H1 (cell line): ENCODE measurements around the gene NID1. TPM values are rescaled to one million over a fixed set of nuclear protein-coding genes. Genes with fewer than 3 reads are reported as not detected.

Experiments used
- CTCF ChIA-PET: fragments of 300-600 bp; sonication (Branson Sonifier 250); formaldehyde crosslinking; loops from one replicate; lab custom pipeline; 2021; ENCODE audit not compliant: partially characterized antibody; lab: Charles Lee
- POLR2A ChIA-PET: fragments of 300-600 bp; sonication (Branson Sonifier 250); formaldehyde crosslinking; loops from one replicate; lab custom pipeline; 2021; ENCODE audit warnings: inconsistent platforms; ENCODE audit not compliant: partially characterized antibody; lab: Charles Lee
- DNase-seq, 2 experiments: peaks; one replicate each; pipeline versions ENCODE4 v3.0.0 to v3.0.0-alpha.2; 2010 to 2022; ENCODE audit warnings: low spot score in 2 of 2, low read depth in 1 of 2, mixed read lengths in 1 of 2
- FAIRE-seq: peaks from 2 replicates; lab custom pipeline; 2011; peaks lifted over from hg19 to GRCh38; lab: Jason Lieb, UNC
- H2AFZ ChIP-seq: 2 replicates; pipeline ENCODE4 v1.8.1; 2012; ENCODE audit warnings: low read length, inconsistent platforms
- H2AK5ac ChIP-seq: 2 replicates; pipeline ENCODE4 v1.6.1; 2013; ENCODE audit warnings: low read depth, low read length
- H2BK120ac ChIP-seq: replicated peaks from 2 replicates; pipeline ENCODE3; 2013; ENCODE audit warnings: low read depth, low read length, inconsistent platforms
- H2BK12ac ChIP-seq: 2 replicates; pipeline ENCODE4 v1.6.1; 2013; ENCODE audit warnings: low read depth, low read length
- H2BK15ac ChIP-seq: 2 replicates; pipeline ENCODE4 v1.6.1; 2013; ENCODE audit warnings: low read length
- H2BK20ac ChIP-seq: 2 replicates; pipeline ENCODE4 v1.6.1; 2013; ENCODE audit warnings: low read length
- H2BK5ac ChIP-seq: 2 replicates; pipeline ENCODE4 v1.6.1; 2013; ENCODE audit warnings: low read depth, low read length
- H3K14ac ChIP-seq: 2 replicates; pipeline ENCODE4 v1.6.1; 2013; ENCODE audit warnings: inconsistent platforms; ENCODE audit not compliant: insufficient read length
- H3K18ac ChIP-seq: 2 replicates; pipeline ENCODE4 v1.6.1; 2013; ENCODE audit warnings: low read length; ENCODE audit errors: extremely low read depth
- H3K23ac ChIP-seq: 2 replicates; pipeline ENCODE4 v1.6.1; 2013; ENCODE audit warnings: inconsistent platforms; ENCODE audit not compliant: insufficient read length
- H3K23me2 ChIP-seq: 2 replicates; pipeline ENCODE4 v1.6.1; 2013; ENCODE audit warnings: low read depth, low read length
- H3K27ac ChIP-seq: 2 replicates; pipeline ENCODE4 v1.6.1; 2011; ENCODE audit warnings: low read depth, low read length, inconsistent platforms
- H3K27me3 ChIP-seq, 4 experiments: replicated peaks in 1 of 4; 1 replicate in 1 of 4; 2 replicates in 3 of 4; pipeline versions ENCODE4 v1.6.1 to v1.8.1; 2011 to 2013; ENCODE audit warnings: low read length in 3 of 4, mild to moderate bottlenecking in 3 of 4, inconsistent platforms in 2 of 4, mixed read lengths in 2 of 4, moderate library complexity in 1 of 4; ENCODE audit not compliant: control insufficient read depth in 3 of 4, insufficient read depth in 3 of 4; ENCODE audit errors: extremely low read depth in 1 of 4
- H3K36me3 ChIP-seq, 4 experiments: 2 replicates each; pipeline versions ENCODE4 v1.6.1 to v1.8.1; 2011 to 2013; ENCODE audit warnings: mild to moderate bottlenecking in 4 of 4, low read length in 3 of 4, moderate library complexity in 2 of 4, control low read depth in 1 of 4, inconsistent platforms in 1 of 4; ENCODE audit not compliant: insufficient read depth in 4 of 4, control insufficient read depth in 2 of 4
- H3K4ac ChIP-seq: replicated peaks from 2 replicates; pipeline ENCODE3; 2013; ENCODE audit warnings: low read length, low read depth, mixed read lengths, inconsistent platforms; ENCODE audit not compliant: insufficient read length
- H3K4me1 ChIP-seq, 4 experiments: replicated peaks in 1 of 4; 1 replicate in 1 of 4; 2 replicates in 3 of 4; pipeline versions ENCODE4 v1.6.1 to v1.8.1; 2011 to 2013; ENCODE audit warnings: low read length in 3 of 4, inconsistent platforms in 2 of 4, mixed read lengths in 1 of 4; ENCODE audit not compliant: insufficient read depth in 4 of 4, control insufficient read depth in 3 of 4
- H3K4me2 ChIP-seq, 2 experiments: 2 replicates each; pipeline versions ENCODE4 v1.6.1 to v1.8.1; 2011 to 2013; ENCODE audit warnings: low read depth in 2 of 2, low read length in 2 of 2, control low read depth in 1 of 2, inconsistent platforms in 1 of 2, mild to moderate bottlenecking in 1 of 2; ENCODE audit not compliant: insufficient read depth in 1 of 2
- H3K4me3 ChIP-seq, 4 experiments: fragments of 200-600, 300-600 bp in 1 of 4; sonication (generic), shearing (Covaris generic), sonication (Bioruptor Twin) in 1 of 4; 2 replicates each; pipeline versions ENCODE4 v1.5.1 to v1.8.1; 2011 to 2016; ENCODE audit warnings: low read length in 4 of 4, low read depth in 3 of 4, control low read depth in 2 of 4, inconsistent platforms in 2 of 4, mild to moderate bottlenecking in 2 of 4, mixed read lengths in 1 of 4, moderate library complexity in 1 of 4; ENCODE audit not compliant: insufficient read depth in 2 of 4; ENCODE audit errors: extremely low read depth in 1 of 4
- H3K56ac ChIP-seq: replicated peaks from 2 replicates; pipeline ENCODE3; 2013; ENCODE audit warnings: low read depth, mild to moderate bottlenecking, mixed read lengths, low read length, inconsistent platforms; ENCODE audit not compliant: insufficient read length
- H3K79me1 ChIP-seq: 2 replicates; pipeline ENCODE4 v1.6.1; 2013; ENCODE audit warnings: low read depth, low read length, control low read depth
- H3K79me2 ChIP-seq, 2 experiments: 2 replicates each; pipeline versions ENCODE4 v1.6.1 to v1.8.1; 2012 to 2013; ENCODE audit warnings: low read length in 2 of 2, mild to moderate bottlenecking in 2 of 2, inconsistent platforms in 1 of 2; ENCODE audit not compliant: insufficient read depth in 2 of 2, control insufficient read depth in 1 of 2
- H3K9ac ChIP-seq, 4 experiments: replicated peaks in 1 of 4; 1 replicate in 1 of 4; 2 replicates in 3 of 4; pipeline versions ENCODE4 v1.6.1 to v1.8.1; 2011 to 2013; ENCODE audit warnings: low read depth in 3 of 4, low read length in 3 of 4, control low read depth in 2 of 4, mild to moderate bottlenecking in 2 of 4, moderate library complexity in 2 of 4, inconsistent platforms in 1 of 4; ENCODE audit errors: extremely low read depth in 1 of 4
- H3K9me3 ChIP-seq, 2 experiments: 2 replicates each; pipeline versions ENCODE4 v1.6.1 to v1.8.1; 2012 to 2013; ENCODE audit warnings: mild to moderate bottlenecking in 2 of 2, moderate library complexity in 2 of 2, control low read depth in 1 of 2, inconsistent platforms in 1 of 2, low read depth in 1 of 2, low read length in 1 of 2, mixed read lengths in 1 of 2; ENCODE audit not compliant: insufficient read depth in 2 of 2
- H4K20me1 ChIP-seq, 2 experiments: replicated peaks in 1 of 2; 2 replicates each; pipeline versions ENCODE3 to v1.8.1; 2011 to 2013; ENCODE audit warnings: inconsistent platforms in 2 of 2, low read length in 2 of 2, mild to moderate bottlenecking in 1 of 2; ENCODE audit not compliant: insufficient read depth in 2 of 2, control insufficient read depth in 1 of 2
- H4K5ac ChIP-seq: 2 replicates; pipeline ENCODE4 v1.6.1; 2013; ENCODE audit warnings: low read length, low read depth, mixed read lengths, inconsistent platforms; ENCODE audit not compliant: insufficient read length
- H4K8ac ChIP-seq: 2 replicates; pipeline ENCODE4 v1.8.0; 2013; ENCODE audit warnings: mild to moderate bottlenecking, moderate library complexity, low read length, inconsistent platforms; ENCODE audit not compliant: insufficient read depth; ENCODE audit errors: extremely low read depth
- H4K91ac ChIP-seq: replicated peaks from 2 replicates; pipeline ENCODE3; 2013; ENCODE audit warnings: low read length, mixed read lengths, inconsistent platforms; ENCODE audit not compliant: insufficient read length
- CHD2 ChIP-seq: IDR thresholded peaks from 2 replicates; pipeline ENCODE4 v1.6.1; 2012; ENCODE audit warnings: low read length, improper control_type of control experiment
- E2F6 ChIP-seq: IDR thresholded peaks from 2 replicates; pipeline ENCODE4 v1.6.1; 2012; ENCODE audit warnings: inconsistent platforms
- FOSL1 ChIP-seq: IDR thresholded peaks from 2 replicates; pipeline ENCODE4 v1.6.1; 2011; ENCODE audit warnings: mild to moderate bottlenecking, low read depth, low read length, moderate library complexity; ENCODE audit not compliant: insufficient read depth
- GABPA ChIP-seq: IDR thresholded peaks from 2 replicates; pipeline ENCODE4 v1.6.1; 2011; ENCODE audit warnings: mild to moderate bottlenecking, low read length, moderate library complexity, borderline replicate concordance; ENCODE audit not compliant: insufficient read depth
- HDAC6 ChIP-seq: IDR thresholded peaks from one replicate; pipeline ENCODE4 v1.7.1; 2012; ENCODE audit warnings: low read depth, mild to moderate bottlenecking, inconsistent platforms, low read length, moderate library complexity
- JUN ChIP-seq: IDR thresholded peaks from 2 replicates; pipeline ENCODE4 v1.6.1; 2011; ENCODE audit warnings: low read depth, mild to moderate bottlenecking, improper control_type of control experiment, low read length
- KDM1A ChIP-seq: fragments of 200-600, 300-600 bp; sonication (generic); IDR thresholded peaks from 2 replicates; pipeline ENCODE4 v1.7.1; 2016; ENCODE audit warnings: mild to moderate bottlenecking, low read length, borderline replicate concordance
- KDM4A ChIP-seq: IDR thresholded peaks from one replicate; pipeline ENCODE4 v1.7.1; 2012; ENCODE audit warnings: low read depth, mild to moderate bottlenecking, moderate library complexity, low read length, inconsistent platforms; ENCODE audit not compliant: severe bottlenecking
- SIRT6 ChIP-seq: IDR thresholded peaks from one replicate; pipeline ENCODE4 v1.7.1; 2012; ENCODE audit warnings: low read length, inconsistent platforms
- SP2 ChIP-seq: IDR thresholded peaks from 2 replicates; pipeline ENCODE4 v1.6.1; 2012; ENCODE audit warnings: mild to moderate bottlenecking, low read length, inconsistent platforms
- SRF ChIP-seq: IDR thresholded peaks from 2 replicates; pipeline ENCODE4 v1.6.1; 2011; ENCODE audit warnings: mild to moderate bottlenecking, low read depth, low read length, moderate library complexity
- TAF7 ChIP-seq: optimal IDR thresholded peaks from 2 replicates; pipeline ENCODE3; 2011; ENCODE audit warnings: low read depth, mild to moderate bottlenecking, inconsistent platforms, low read length, moderate library complexity, borderline replicate concordance
- ZNF274 ChIP-seq: IDR thresholded peaks from 2 replicates; pipeline ENCODE4 v1.7.0; 2012; ENCODE audit warnings: low read length, borderline replicate concordance; ENCODE audit errors: extremely low read depth
- WGBS, 2 experiments: shearing (Covaris generic) in 1 of 2; methylation state at CpG; one replicate each; pipeline versions ENCODE4 v1.1.6 to v1.1.7; 2013 to 2015; ENCODE audit warnings: low lambda C conversion rate in 2 of 2, mixed read lengths in 2 of 2, inconsistent platforms in 1 of 2, low coverage in 1 of 2, missing lambda C conversion rate in 1 of 2; ENCODE audit not compliant: insufficient replicate concordance in 2 of 2, insufficient coverage in 1 of 2, insufficient read length in 1 of 2; ENCODE audit errors: extremely low coverage in 1 of 2, missing lambda C conversion rate in 1 of 2; 5-methylcytosine and 5-hydroxymethylcytosine counted together
- polyA plus RNA-seq, 7 experiments: library from polyadenylated mRNA; depleted of rRNA in 3 of 7; stranded (reverse) in 5 of 7; unstranded in 2 of 7; fragments of >200 nt in 5 of 7; fragments of 200-250 nt in 2 of 7; gene quantifications; 1 replicate in 5 of 7; 2 replicates in 1 of 7; 4 replicates in 1 of 7; pipeline versions ENCODE4 v1.2.1 to v1.2.3, GENCODE V29; 2011 to 2013; ENCODE audit warnings: missing spikeins in 2 of 7, mixed read lengths in 2 of 7
- total RNA-seq: library from RNA; stranded (reverse); fragmentation: NEBNext Ultra II Directional; extraction: Animal tissue kit (Norgen Biotek cat#: 25700); gene quantifications from 2 replicates; pipeline ENCODE4 v1.2.1, GENCODE V29; 2021

The NID1 gene
- total and polyA plus RNA-seq, 2 of the 8 experiments (the other 6 are each of a cell fraction or from before 2014, with no cell fraction given) = 20.9 to 25.4 TPM

DNA sequence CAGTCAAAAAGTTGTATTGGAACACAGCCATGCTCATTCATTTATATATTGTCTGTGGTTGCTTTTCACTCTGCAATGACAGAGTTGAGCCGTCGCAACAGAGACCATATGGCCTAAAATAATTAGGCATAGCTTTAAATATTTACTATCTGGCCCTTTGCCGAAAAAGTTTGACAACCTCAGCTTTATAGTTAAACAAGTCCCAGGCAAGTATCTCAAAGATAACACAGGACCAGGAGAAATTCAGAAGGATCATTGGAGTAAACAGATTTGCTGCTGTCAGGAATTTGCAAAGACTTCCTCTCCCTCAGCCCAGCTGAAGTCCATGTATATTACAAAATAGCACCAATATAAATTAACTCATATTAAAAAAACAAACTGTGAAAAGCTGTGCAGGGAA, 34.4 kb downstream of the NID1 start:
- Histone ChIP-seq H4K20me1 (no peaks in the 10 kb centered on the region), H3K23ac (no peak overlapping the region), H4K8ac (no peak overlapping the region), H2AK5ac (no peak overlapping the region), H2BK20ac (no peak overlapping the region), H3K4ac (no peak overlapping the region), H3K27me3 (no peaks in the 10 kb centered on the region), H3K36me3 (no peaks in the 10 kb centered on the region; a peak in 1 of 8 replicates), H3K79me1 (no peaks in the 10 kb centered on the region), H3K56ac (no peak overlapping the region), H2AFZ (no peak overlapping the region), H3K18ac (no peak overlapping the region), H2BK12ac (no peak overlapping the region), H4K5ac (no peak overlapping the region), H3K23me2 (no peaks in the 10 kb centered on the region), H2BK15ac (no peak overlapping the region), H3K27ac (no peak overlapping the region), H3K9me3 (no peaks in the 10 kb centered on the region), H2BK5ac (no peak overlapping the region), H3K14ac (no peak overlapping the region), H3K4me1 (no peaks in the 10 kb centered on the region), H3K79me2 (no peaks in the 10 kb centered on the region), H3K4me2 (no peak overlapping the region), H3K9ac (no peak overlapping the region), H2BK120ac (no peak overlapping the region), H3K4me3 (no peak overlapping the region), H4K91ac (no peak overlapping the region)
- FAIRE-seq (no peak), DNase-seq (no peak)
- CTCF ChIA-PET = interaction anchor here (0.7 to 1.1 kb wide), 2 partner anchors 59 to 84 kb away, joined by 3 read pairs; no protein-coding TSS in a partner anchor
- 98% methylated on average over 3 of the region's 3 CpGs; no CpG with 5 or more reads in 1 of the 2 experiments for WGBS, 2 experiments
- POLR2A ChIA-PET = no interaction called here
- TF ChIP-seq E2F6 (no peak), CHD2 (no peak), JUN (no peak), FOSL1 (no peak), SIRT6 (no peak), TAF7 (no peak), SRF (no peak), SP2 (no peak), ZNF274 (no peak), GABPA (no peak), KDM1A (no peak), HDAC6 (no peak), KDM4A (no peak)
